Dermis microvascular lymphatic vessel endothelial cell (primary cell): ENCODE results near the gene OR11H6. TPM values are rescaled to one million over a fixed set of nuclear protein-coding genes. Genes with fewer than 3 reads are reported as not detected.
"Not testable (repeated sequence)": the region's sequence is repeated elsewhere in the genome, so short reads cannot be mapped to it uniquely, and the experiment has no call there.

Experiments used
- DNase-seq, 2 donors: peaks; one replicate each; pipeline versions ENCODE4 v3.0.0 to v3.0.0-alpha.2; 2010; ENCODE audit warnings: low read depth in 2 of 2
- total RNA-seq: library from RNA; depleted of rRNA; stranded (reverse); fragments of >200 nt; gene quantifications from 2 replicates; pipeline ENCODE4 v1.2.1, GENCODE V29; 2014

The OR11H6 gene
- not detected in 2 replicates for total RNA-seq

GRCh38 chr14:20223410-20223809 is at the start of gene OR11H6:
TSS of gene OR11H6 (plus strand) at chr14:20223710. CDS start at chr14:20223710, 0 bp downstream.
- no peak for DNase-seq

GRCh38 chr14:20174205-20174604 is 49.3 kb upstream of the OR11H6 start:
- DNase-seq, result not testable (repeated sequence)

DNA sequence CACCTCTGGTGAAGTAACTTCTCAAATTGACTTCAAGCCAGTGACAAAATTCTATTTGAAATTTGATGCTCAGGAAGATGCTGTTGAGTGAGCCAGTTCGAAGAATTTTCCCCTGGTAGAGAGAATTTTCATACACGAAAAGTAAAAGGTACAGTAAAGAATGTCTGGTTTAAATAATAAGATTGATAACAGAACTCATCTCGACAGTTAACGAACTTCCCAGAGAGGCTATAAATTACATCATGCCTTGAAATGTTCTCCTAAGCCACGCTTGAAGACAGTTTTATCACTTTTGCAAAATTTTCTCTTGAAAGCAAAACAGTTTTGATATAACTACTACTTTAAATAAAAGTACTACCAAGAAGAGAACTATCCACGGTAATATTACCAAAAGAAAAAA is 47.2 kb upstream of the OR11H6 start:
- no peak for DNase-seq

DNA sequence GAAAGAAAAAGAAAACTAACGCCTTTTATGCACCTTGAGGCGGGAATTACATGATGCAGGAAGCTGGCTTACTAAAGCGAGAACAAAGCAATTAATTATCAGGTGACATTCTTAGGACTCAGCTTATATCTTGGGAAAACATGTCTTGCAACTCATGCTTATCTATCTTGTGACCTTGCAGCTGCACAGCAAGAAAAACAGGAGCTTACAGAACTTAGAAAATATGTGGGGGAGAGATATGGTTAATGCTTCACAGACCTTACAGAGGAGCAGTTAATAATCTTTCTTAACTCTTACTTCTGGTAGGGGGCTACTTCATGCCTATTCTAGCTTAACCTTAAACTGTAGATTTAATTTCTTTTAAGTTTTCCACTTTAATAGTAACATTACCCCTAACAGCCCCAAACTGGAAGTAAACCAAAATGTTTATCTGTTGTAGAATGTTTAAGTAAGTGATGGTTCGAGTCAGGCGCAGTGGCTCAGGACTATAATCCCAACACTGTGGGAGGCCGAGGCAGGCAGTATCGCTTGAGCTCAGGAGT is 46.0 kb upstream of the OR11H6 start:
- no peak for DNase-seq

DNA sequence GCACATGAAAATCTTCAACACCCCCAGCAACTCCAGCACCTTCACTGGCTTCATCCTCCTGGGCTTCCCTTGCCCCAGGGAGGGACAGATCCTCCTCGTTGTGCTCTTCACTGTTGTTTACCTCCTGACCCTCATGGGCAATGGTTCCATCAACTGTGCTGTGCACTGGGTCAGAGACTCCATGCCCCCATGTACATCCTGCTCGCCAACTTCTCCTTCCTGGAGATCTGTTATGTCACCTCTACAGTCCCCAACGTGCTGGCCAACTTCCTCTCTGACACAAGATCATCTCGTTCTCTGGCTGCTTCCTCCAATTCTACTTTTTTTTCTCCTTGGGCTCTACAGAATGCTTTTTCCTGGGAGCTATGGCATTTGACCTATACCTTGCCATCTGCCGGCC is 44.3 kb upstream of the OR11H6 start:
- no peak for DNase-seq

GRCh38 chr14:20179880-20180279 is 43.6 kb upstream of the OR11H6 start:
- no peak for DNase-seq

- no peak for DNase-seq
Observed at GRCh38 chr14:20180486-20180885, 43.0 kb upstream of the OR11H6 start.

- no peak for DNase-seq
Observed at GRCh38 chr14:20184181-20184580, 39.3 kb upstream of the OR11H6 start.

GRCh38 chr14:20190596-20190995 is 32.9 kb upstream of the OR11H6 start, which contains the start of gene OR11G2:
TSS of gene OR11G2 (plus strand) at chr14:20190896. CDS start at chr14:20197438, 6,542 bp downstream.
- no peak for DNase-seq

GRCh38 chr14:20191396-20191795 is 32.1 kb upstream of the OR11H6 start:
- no peak for DNase-seq

GRCh38 chr14:20194101-20194500 is 29.4 kb upstream of the OR11H6 start:
- DNase-seq, result no peak

DNA sequence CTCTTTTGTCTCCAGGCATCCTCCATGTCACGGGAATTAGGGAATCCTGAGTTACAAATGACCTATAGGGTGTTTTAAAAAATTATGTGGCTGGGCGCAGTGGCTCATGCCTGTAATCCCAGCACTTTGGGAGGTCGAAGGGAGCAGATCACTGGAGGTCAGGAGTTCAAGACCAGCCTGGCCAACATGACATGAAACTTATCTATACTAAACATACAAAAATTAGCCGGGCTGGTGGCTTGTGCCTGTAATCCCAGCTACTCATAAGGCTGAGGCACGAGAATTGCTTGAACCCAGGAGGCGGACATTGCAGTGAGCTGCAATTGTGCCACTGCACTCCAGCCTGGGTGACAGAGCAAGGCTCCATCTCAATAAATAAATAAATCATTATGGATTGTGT is 28.3 kb upstream of the OR11H6 start:
- not testable (repeated sequence) for DNase-seq

- DNase-seq, result no peak
Observed at GRCh38 chr14:20195911-20196310, 27.6 kb upstream of the OR11H6 start.

DNA sequence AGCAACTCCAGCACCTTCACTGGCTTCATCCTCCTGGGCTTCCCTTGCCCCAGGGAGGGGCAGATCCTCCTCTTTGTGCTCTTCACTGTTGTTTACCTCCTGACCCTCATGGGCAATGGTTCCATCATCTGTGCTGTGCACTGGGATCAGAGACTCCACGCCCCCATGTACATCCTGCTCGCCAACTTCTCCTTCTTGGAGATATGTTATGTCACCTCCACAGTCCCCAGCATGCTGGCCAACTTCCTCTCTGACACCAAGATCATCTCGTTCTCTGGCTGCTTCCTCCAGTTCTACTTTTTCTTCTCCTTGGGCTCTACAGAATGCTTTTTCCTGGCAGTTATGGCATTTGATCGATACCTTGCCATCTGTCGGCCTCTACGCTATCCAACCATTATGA is 26.1 kb upstream of the OR11H6 start:
- DNase-seq, result no peak

DNA sequence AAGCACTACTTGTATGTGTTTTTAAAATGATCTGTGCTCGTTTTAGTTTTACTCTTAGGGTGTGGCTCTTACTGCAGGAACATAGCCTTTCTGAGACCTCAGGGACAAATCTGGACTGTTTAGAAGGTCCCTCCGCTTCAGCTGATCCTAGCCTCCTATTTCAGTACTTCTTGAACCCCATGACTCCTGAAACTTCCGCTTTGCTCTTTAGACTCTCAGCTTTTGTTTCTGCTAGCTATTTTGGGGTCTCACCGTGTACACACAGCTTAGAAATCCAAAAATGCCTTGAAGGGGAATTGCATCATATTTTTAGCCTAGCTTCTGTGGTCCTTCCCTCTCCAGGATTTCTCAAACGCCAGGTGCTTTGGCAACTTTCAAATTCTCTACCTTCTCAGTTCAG is 24.5 kb upstream of the OR11H6 start:
- no peak for DNase-seq

- DNase-seq, result no peak
Observed at GRCh38 chr14:20204721-20205120, 18.8 kb upstream of the OR11H6 start.

GRCh38 chr14:20209595-20209994 is 13.9 kb upstream of the OR11H6 start:
- no peak for DNase-seq

- not testable (repeated sequence) for DNase-seq
Observed at GRCh38 chr14:20212406-20212805, 11.1 kb upstream of the OR11H6 start.

DNA sequence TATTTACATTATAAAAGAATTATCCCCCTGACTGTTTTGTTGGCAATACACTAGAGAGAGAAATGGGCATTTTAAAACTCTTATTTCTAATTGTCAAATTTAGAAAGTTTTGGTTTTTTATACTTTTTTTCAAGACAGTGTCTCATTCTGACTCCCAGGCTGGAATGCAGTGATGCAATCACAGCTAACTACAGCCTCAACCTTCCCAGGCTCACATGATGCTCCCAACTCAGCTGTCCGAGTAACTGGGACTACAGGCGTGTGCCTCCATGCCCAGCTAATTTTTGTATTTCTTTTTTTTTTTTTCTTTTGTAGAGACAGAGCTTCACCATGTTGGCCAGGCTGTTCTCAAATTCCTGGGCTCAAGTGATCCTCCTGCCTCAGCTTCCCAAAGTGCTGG is 8.3 kb upstream of the OR11H6 start:
- no peak for DNase-seq

DNA sequence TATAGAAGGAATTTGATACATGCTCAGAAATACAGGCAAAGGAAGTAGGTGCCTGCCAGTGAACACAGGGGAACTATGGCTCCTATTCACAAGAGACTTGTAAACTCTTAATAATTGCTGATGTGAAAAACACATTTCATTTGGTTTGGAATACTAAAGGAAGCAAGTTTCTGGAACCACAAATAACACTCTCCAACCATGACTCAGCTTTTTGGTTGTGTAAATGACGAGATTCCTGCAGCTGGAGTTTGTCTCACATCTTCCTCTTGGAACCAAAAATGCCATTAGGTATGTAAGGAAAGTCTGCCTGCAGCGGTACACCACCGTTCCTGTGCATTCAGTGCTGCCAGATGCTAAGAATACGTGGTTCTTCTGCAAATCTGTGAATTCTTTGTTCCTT is 4.5 kb upstream of the OR11H6 start:
- DNase-seq, result no peak

DNA sequence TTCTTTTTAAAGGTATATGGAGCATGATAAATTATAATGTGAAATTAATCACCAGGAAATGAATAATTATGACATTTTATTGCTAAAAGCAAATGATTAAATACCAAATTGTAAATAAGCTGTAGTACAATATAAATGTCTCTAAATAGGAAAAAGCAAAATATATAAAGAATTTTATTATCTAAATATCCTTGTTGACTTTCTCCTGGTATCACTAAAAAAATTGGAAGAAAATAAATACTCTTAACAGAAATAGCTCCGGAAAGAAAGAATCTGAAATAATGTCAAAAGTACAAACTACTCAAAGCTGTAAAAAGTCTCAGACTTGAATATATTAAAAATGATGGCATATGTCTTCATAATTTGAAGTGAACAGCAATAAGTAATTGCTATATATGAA is 5.2 kb downstream of the OR11H6 start, which contains the start of gene OR11H7:
OR11H7 (plus strand) TSS at position 301 of the 400 bp plus-strand sequence.
- DNase-seq, result no peak

GRCh38 chr14:20235415-20235814 is 11.9 kb downstream of the OR11H6 start:
- not testable (repeated sequence) for DNase-seq

DNA sequence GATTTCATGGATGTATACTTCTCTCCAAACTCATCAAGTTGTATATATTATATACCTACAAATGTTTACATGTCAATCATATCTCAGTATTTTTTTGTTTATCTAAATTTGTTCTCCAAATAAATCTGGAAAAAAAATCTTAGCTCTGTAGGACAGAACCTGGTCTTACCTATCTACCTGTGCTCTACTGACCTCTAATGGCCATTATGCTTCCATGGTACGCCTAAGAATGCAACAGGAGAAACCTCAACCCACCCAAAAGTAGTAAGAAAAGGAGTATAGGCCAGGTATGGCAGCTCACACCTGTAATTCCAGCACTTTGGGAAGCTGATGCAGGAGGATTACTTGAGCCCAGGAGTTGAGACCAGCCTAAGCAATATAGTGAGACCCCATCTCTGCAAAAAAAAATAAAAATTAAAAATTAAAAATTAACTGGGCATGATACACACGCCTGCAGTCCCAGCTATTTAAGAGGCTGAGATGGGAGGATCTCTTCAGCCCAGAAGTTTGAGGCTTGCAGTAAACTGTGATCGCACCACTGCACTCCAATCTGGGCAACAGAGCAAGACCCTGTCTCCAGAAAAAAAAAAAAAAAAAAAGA is 24.2 kb downstream of the OR11H6 start:
- no peak for DNase-seq
